Mucosa of rectum (tissue), 2 donors: ENCODE measurements around the gene PAPPA.

Experiments
- H3K27ac ChIP-seq, 2 donors: one replicate each; pipeline ENCODE4 v1.7.0; 2013; ENCODE audit warnings: inconsistent platforms in 2 of 2, low read depth in 2 of 2, low read length in 2 of 2
- H3K27me3 ChIP-seq, 2 donors: one replicate each; pipeline ENCODE4 v1.7.0; 2013; ENCODE audit warnings: low read length in 2 of 2; ENCODE audit not compliant: control insufficient read depth in 2 of 2, insufficient read depth in 2 of 2
- H3K36me3 ChIP-seq, 2 donors: one replicate each; pipeline ENCODE4 v1.7.0; 2013; ENCODE audit warnings: low read length in 2 of 2; ENCODE audit not compliant: control insufficient read depth in 2 of 2, insufficient read depth in 2 of 2
- H3K4me1 ChIP-seq, 2 donors: one replicate each; pipeline ENCODE4 v1.7.0; 2013; ENCODE audit warnings: low read length in 2 of 2, mild to moderate bottlenecking in 1 of 2; ENCODE audit not compliant: control insufficient read depth in 2 of 2, insufficient read depth in 2 of 2
- H3K4me3 ChIP-seq, 2 donors: one replicate each; pipeline ENCODE4 v1.7.0; 2013; ENCODE audit warnings: low read length in 2 of 2
- H3K9ac ChIP-seq, 2 donors: one replicate each; pipeline ENCODE4 v1.7.0; 2013; ENCODE audit warnings: low read length in 2 of 2, low read depth in 1 of 2, mild to moderate bottlenecking in 1 of 2
- H3K9me3 ChIP-seq, 2 donors: one replicate each; pipeline ENCODE4 v1.7.0; 2013; ENCODE audit warnings: low read length in 2 of 2; ENCODE audit not compliant: control insufficient read depth in 2 of 2
- donor health status: healthy.
- donor health status: Normal muscosa, but diverticular disease.

Gene PAPPA

DNA sequence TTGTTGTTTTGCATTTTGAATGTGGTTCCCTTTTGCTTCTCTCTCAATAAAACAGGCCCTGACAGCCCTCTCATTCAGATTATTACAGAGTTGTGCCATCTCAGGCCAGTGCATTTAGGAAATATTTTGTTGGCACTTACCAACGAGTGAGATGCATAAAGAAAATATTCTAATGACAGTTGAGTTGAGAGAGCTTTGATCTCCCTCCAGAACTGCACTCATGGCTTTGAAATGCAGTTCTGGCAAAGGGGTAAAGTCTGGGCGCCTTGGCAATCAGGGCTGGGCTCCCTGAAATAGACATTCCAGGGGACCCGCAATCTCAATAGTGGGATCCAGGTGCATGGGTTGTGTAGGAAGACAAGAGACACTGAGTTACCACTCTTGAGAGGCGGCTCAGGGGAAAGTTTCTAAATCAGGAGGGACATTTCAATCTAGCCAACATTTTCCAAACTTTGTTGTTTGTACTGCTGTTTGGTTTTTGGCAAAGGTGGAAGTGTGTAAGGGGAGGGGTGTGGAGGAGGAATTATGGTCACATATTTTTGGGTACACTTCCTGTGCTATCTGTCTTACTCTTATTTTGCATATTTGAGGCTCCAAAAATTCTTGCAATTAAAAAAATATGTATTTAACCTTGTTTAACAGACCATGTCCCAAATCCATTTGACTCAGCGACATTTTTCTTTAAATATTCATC, 48.8 kb downstream of the PAPPA start:
- Histone ChIP-seq H3K4me3 (no peak overlapping the region), H3K4me1 (no peaks in the 10 kb centered on the region), H3K9me3 (no peaks in the 10 kb centered on the region), H3K27me3 (no peaks in the 10 kb centered on the region), H3K27ac (no peak overlapping the region), H3K36me3 (no peaks in the 10 kb centered on the region), H3K9ac (no peak overlapping the region)

GRCh38 chr9:116204252-116204882, 50.8 kb downstream of the PAPPA start:
- Histone ChIP-seq H3K4me1 (no peaks in the 10 kb centered on the region), H3K27me3 (no peaks in the 10 kb centered on the region), H3K36me3 (no peaks in the 10 kb centered on the region), H3K9me3 (no peaks in the 10 kb centered on the region), H3K4me3 (no peak overlapping the region), H3K27ac (no peak overlapping the region), H3K9ac (no peak overlapping the region)

- Histone ChIP-seq H3K27ac (no peak overlapping the region), H3K9ac (no peak overlapping the region), H3K9me3 (no peaks in the 10 kb centered on the region), H3K27me3 (no peaks in the 10 kb centered on the region), H3K36me3 (no peaks in the 10 kb centered on the region), H3K4me3 (no peak overlapping the region), H3K4me1 (no peaks in the 10 kb centered on the region)
Measured at GRCh38 chr9:116207371-116208111, 54.0 kb downstream of the PAPPA start.

DNA sequence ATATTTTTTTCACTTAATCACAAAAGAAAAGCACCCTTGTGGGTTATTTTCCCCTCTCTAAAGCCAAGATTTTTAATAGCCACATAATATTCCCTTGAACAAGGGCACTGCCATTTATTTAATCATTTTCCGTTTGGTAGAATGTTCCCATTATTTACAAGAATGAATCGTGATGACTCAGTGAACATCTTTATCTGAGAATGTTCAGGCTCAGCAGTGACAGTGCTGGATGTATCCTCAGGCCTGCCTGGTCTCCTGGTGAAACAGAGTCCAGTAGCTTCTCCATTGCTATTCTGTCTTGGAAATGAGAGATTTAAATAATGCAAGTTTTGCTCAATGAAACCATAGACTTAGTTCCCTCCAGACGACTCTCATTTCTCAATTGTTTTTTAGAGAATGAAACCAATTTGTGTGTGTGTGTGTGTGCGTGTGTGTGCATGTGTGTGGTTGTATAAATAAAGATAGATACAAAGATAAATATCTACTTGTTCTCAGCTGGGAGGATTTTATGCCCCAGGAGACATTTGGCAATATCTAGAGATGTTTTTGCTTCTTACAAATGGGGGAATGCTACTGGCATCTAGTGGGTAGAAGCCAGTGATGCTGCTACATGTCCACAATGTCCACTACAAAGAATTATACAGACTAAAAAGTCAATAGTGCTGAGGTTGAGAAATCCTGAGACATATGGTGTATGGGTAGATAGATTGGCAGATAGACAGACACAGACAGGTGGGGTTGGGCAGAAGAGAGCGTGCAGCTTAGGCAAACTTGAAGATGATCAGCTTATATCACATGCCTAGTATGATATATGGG, 55.0 kb downstream of the PAPPA start:
- no peaks in the 10 kb centered on the region for H3K4me1 ChIP-seq
- H3K4me3 ChIP-seq = no peak overlapping the region
- H3K9me3 ChIP-seq = no peaks in the 10 kb centered on the region
- H3K27me3 ChIP-seq = no peaks in the 10 kb centered on the region
- H3K36me3 ChIP-seq = no peaks in the 10 kb centered on the region
- no peak overlapping the region for H3K9ac ChIP-seq
- no peak overlapping the region for H3K27ac ChIP-seq

DNA sequence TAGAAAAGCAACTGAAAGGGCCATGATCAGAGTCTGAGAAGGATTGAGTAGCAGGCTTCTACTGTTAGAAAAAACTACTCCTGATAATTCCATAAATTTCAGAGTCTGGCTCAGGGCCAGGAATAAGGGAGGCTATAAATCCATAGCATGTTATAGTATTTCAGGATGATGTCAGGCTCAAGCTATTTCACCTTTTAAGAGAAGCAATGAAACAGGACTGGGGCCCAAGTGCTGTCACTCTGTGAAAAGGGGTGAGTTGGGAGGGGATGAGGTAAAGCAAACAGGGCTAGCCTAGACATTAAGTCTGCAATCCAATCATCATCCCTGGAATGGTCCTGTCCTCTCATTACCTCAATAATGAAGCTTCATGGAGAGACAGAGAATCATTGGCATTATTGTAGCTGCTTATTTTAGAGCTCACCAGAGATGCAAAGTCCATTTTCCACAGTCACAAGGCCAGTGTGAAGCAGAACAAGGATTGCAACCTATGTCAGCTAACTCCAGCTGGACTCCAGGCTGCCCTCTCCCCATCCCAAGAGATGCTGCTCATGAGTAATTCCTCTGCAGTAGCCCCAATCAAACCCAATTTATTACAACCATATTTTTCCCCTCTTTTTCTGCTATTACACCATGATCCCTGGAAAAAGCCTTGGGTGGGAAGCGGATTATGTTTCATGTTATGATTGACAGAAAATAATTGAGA, 56.0 kb downstream of the PAPPA start:
- no peaks in the 10 kb centered on the region for H3K4me1 ChIP-seq
- no peak overlapping the region for H3K9ac ChIP-seq
- no peaks in the 10 kb centered on the region for H3K36me3 ChIP-seq
- H3K9me3 ChIP-seq = no peaks in the 10 kb centered on the region
- no peak overlapping the region for H3K27ac ChIP-seq
- H3K4me3 ChIP-seq = no peak overlapping the region
- H3K27me3 ChIP-seq = no peaks in the 10 kb centered on the region

- Histone ChIP-seq H3K27ac (no peak overlapping the region), H3K27me3 (no peaks in the 10 kb centered on the region), H3K4me1 (no peaks in the 10 kb centered on the region), H3K4me3 (no peak overlapping the region), H3K9ac (no peak overlapping the region), H3K36me3 (no peaks in the 10 kb centered on the region), H3K9me3 (no peaks in the 10 kb centered on the region)
Measured at GRCh38 chr9:116212986-116213692, 59.5 kb downstream of the PAPPA start.

DNA sequence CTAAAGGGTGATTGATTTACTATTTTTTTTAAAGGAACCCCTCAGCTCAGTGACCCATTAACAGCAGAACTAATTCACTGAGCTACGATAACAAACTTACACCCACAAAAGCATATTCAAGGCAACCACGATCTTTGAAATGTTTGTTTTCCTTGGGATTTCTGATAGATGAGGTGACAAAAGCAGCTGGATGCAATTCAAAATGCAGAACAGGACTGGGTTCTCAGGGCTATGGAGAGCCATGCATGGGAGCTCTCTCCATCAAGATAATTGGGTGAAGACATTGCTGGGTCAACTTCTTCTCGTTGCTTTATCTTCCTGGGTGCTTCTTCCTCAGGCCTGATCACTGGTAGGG, 60.1 kb downstream of the PAPPA start:
- Histone ChIP-seq H3K9me3 (no peaks in the 10 kb centered on the region), H3K27me3 (no peaks in the 10 kb centered on the region), H3K4me1 (no peaks in the 10 kb centered on the region), H3K4me3 (no peak overlapping the region), H3K9ac (no peak overlapping the region), H3K27ac (no peak overlapping the region), H3K36me3 (no peaks in the 10 kb centered on the region)

- Histone ChIP-seq H3K4me3 (no peak overlapping the region), H3K4me1 (no peaks in the 10 kb centered on the region), H3K9ac (no peak overlapping the region), H3K36me3 (no peaks in the 10 kb centered on the region), H3K9me3 (no peaks in the 10 kb centered on the region), H3K27me3 (no peaks in the 10 kb centered on the region), H3K27ac (no peak overlapping the region)
Measured at GRCh38 chr9:116218399-116218798, 64.8 kb downstream of the PAPPA start.

GRCh38 chr9:116219686-116220085, 66.1 kb downstream of the PAPPA start:
- Histone ChIP-seq H3K36me3 (no peaks in the 10 kb centered on the region), H3K27ac (no peak overlapping the region), H3K4me1 (no peaks in the 10 kb centered on the region), H3K4me3 (no peak overlapping the region), H3K9me3 (no peaks in the 10 kb centered on the region), H3K27me3 (no peaks in the 10 kb centered on the region), H3K9ac (no peak overlapping the region)
